GM23338 (cell line): Measurements from ENCODE around the gene OPRD1. TPM values are rescaled to one million over a fixed set of nuclear protein-coding genes. Genes with fewer than 3 reads are reported as not detected.

ENCODE experiments used
- ATAC-seq: fragments of 200-7000 bp; cut with Tn5 transposase; 3 replicates; pipeline ENCODE4 v1.9.1; 2020
- DNase-seq: peaks from one replicate; pipeline ENCODE4 v3.0.0-alpha.2; 2015; ENCODE audit warnings: low spot score
- H2AFZ ChIP-seq: fragments of 200-600 bp; sonication (generic); 2 replicates; pipeline ENCODE4 v1.8.0; 2016; ENCODE audit warnings: antibody characterized with exemption, mild to moderate bottlenecking, moderate library complexity
- H3F3A ChIP-seq: fragments of 200-600 bp; sonication (generic); replicated peaks from 2 replicates; pipeline ENCODE4 v1.8.0; 2017; ENCODE audit warnings: antibody characterized with exemption, mixed run types, low read depth
- H3K27ac ChIP-seq: fragments of 200-600 bp; sonication (generic); 2 replicates; pipeline ENCODE4 v1.6.1; 2016; ENCODE audit warnings: low read depth
- H3K27me3 ChIP-seq: fragments of 200-600 bp; sonication (generic); 2 replicates; pipeline ENCODE4 v1.8.0; 2016; ENCODE audit warnings: mild to moderate bottlenecking, mixed run types, moderate library complexity; ENCODE audit not compliant: insufficient read depth
- H3K36me3 ChIP-seq: fragments of 200-600 bp; sonication (generic); 2 replicates; pipeline ENCODE4 v1.8.0; 2016; ENCODE audit warnings: mild to moderate bottlenecking; ENCODE audit not compliant: insufficient read depth
- H3K4me1 ChIP-seq: fragments of 200-600 bp; sonication (generic); 2 replicates; pipeline ENCODE4 v1.8.0; 2016; ENCODE audit warnings: mild to moderate bottlenecking, moderate library complexity; ENCODE audit not compliant: insufficient read depth
- H3K4me2 ChIP-seq: fragments of 200-600 bp; sonication (generic); 2 replicates; pipeline ENCODE4 v1.7.1; 2017; ENCODE audit warnings: mixed run types
- H3K4me3 ChIP-seq: fragments of 200-600 bp; sonication (generic); 2 replicates; pipeline ENCODE4 v1.6.1; 2016; ENCODE audit warnings: mixed run types
- H3K79me2 ChIP-seq: fragments of 200-600 bp; sonication (generic); replicated peaks from 2 replicates; pipeline ENCODE4 v1.8.0; 2017; ENCODE audit warnings: mild to moderate bottlenecking; ENCODE audit not compliant: insufficient read depth
- H3K9me2 ChIP-seq: fragments of 200-600 bp; sonication (generic); 2 replicates; pipeline ENCODE4 v1.8.0; 2017; ENCODE audit not compliant: insufficient read depth
- H4K20me1 ChIP-seq: fragments of 200-600 bp; sonication (generic); replicated peaks from 2 replicates; pipeline ENCODE4 v1.8.0; 2017; ENCODE audit warnings: mild to moderate bottlenecking; ENCODE audit not compliant: insufficient read depth
- H3K27ac Mint-ChIP-seq: 2 replicates; pipeline ENCODE4 v1.8.0; 2020; ENCODE audit warnings: inconsistent platforms, mild to moderate bottlenecking, moderate library complexity, mixed read lengths
- H3K27me3 Mint-ChIP-seq: 3 replicates; pipeline ENCODE4 v1.8.0; 2022; ENCODE audit warnings: low read depth, mild to moderate bottlenecking, moderate library complexity, mixed read lengths, inconsistent platforms; ENCODE audit not compliant: insufficient read depth, poor library complexity
- H3K36me3 Mint-ChIP-seq: 3 replicates; pipeline ENCODE4 v1.8.0; 2021; ENCODE audit warnings: low read depth, mild to moderate bottlenecking, inconsistent platforms, moderate library complexity, mixed read lengths
- H3K4me1 Mint-ChIP-seq: 3 replicates; pipeline ENCODE4 v1.8.0; 2020; ENCODE audit warnings: mild to moderate bottlenecking, inconsistent platforms, mixed read lengths
- H3K4me3 Mint-ChIP-seq: 3 replicates; pipeline ENCODE4 v1.8.0; 2021; ENCODE audit warnings: moderate library complexity, mild to moderate bottlenecking, inconsistent platforms, mixed read lengths
- H3K9me3 Mint-ChIP-seq: 3 replicates; pipeline ENCODE4 v1.8.0; 2020; ENCODE audit warnings: moderate library complexity, mild to moderate bottlenecking, inconsistent platforms, mixed read lengths
- CREB1 ChIP-seq: fragments of 250-450 bp; sonication (Bioruptor Pico); IDR thresholded peaks from 2 replicates; pipeline ENCODE4 v1.5.0; 2020; ENCODE audit warnings: low read depth, mild to moderate bottlenecking, moderate library complexity
- EZH2 ChIP-seq: fragments of 200-600 bp; sonication (generic); IDR thresholded peaks from one replicate; pipeline ENCODE4 v1.8.0; 2017; ENCODE audit warnings: antibody characterized with exemption, mild to moderate bottlenecking, low read depth; ENCODE audit not compliant: unreplicated experiment
- EZH2phosphoT487 ChIP-seq: fragments of 200-600 bp; sonication (generic); IDR thresholded peaks from one replicate; pipeline ENCODE4 v1.8.1; 2018; ENCODE audit warnings: antibody characterized with exemption; ENCODE audit not compliant: unreplicated experiment
- NANOG ChIP-seq: IDR thresholded peaks from 2 replicates; pipeline ENCODE4 v1.6.1; 2016; ENCODE audit warnings: antibody characterized with exemption, borderline replicate concordance
- POLR2AphosphoS5 ChIP-seq: IDR thresholded peaks from 2 replicates; pipeline ENCODE4 v1.6.1; 2016; ENCODE audit warnings: antibody characterized with exemption, low read depth
- ZNF331 ChIP-seq: fragments of 250-450 bp; sonication (Bioruptor Pico); IDR thresholded peaks from 2 replicates; pipeline ENCODE4 v1.5.0; 2020; ENCODE audit warnings: low read depth, mild to moderate bottlenecking, moderate library complexity
- polyA plus RNA-seq: library from polyadenylated mRNA; unstranded; fragments of >200 nt; fragmentation: Nextera tagmentation; extraction: Ambion mirVana; gene quantifications from 2 replicates; pipeline ENCODE4 v1.2.1, GENCODE V29; 2016
- total RNA-seq: library from RNA; depleted of rRNA; stranded (reverse); fragments of >200 nt; shearing (Covaris generic); gene quantifications from 2 replicates; pipeline ENCODE4 v1.2.3, GENCODE V29; 2014
- TF ChIP-seq, protein P1 (sequence below): IDR thresholded peaks from one replicate; pipeline ENCODE4 v1.6.1; 2018; ENCODE audit warnings: antibody characterized with exemption; ENCODE audit not compliant: unreplicated experiment
- TF ChIP-seq, protein P2 (sequence below): fragments of 250-450 bp; sonication (Bioruptor Pico); IDR thresholded peaks from 2 replicates; pipeline ENCODE4 v1.5.0; 2020; ENCODE audit warnings: mild to moderate bottlenecking, moderate library complexity

OPRD1 gene
- total and polyA plus RNA-seq, 2 experiments from 2014 or later, result 0.55 to 2.3 TPM

DNA sequence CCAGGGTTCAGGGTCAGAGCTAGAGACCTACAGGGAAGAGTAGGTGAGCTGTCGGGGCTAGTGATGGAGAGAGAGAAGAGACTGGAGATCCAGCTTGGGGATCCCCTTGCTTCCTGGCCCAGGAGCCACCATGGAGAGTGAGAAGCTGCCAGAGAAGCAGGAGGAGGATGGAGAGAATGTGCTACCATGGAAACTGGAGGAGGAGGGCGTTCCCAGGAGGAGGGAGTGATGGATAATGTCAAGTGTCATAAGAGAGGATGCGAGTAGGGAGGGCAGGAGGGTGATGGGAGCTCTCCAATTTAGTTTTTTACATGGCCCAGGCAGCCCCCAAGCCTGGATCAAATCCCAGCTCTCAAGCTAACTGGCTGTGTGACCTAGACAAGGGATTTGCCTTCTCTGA, 55.9 kb downstream of the OPRD1 start:
- Mint-ChIP-seq H3K36me3 (no peaks in the 10 kb centered on the region), H3K27ac (no peak overlapping the region), H3K4me3 (no peak overlapping the region; the same call in 2 of the 3 replicates), H3K4me1 (peaks cover 4% of the 10 kb centered on the region; the same call in 2 of the 3 replicates), H3K27me3 (peaks cover 10% of the 10 kb centered on the region), H3K9me3 (no peaks in the 10 kb centered on the region; the same call in 2 of the 3 replicates)
- H3K27me3 ChIP-seq, result no peaks in the 10 kb centered on the region
- no peaks in the 10 kb centered on the region for H3K9me2 ChIP-seq
- no peak overlapping the region for H2AFZ ChIP-seq
- no peaks in the 10 kb centered on the region; the same call in 1 of the 2 replicates for H3K36me3 ChIP-seq
- H3K4me3 ChIP-seq, result no peak overlapping the region
- H3F3A ChIP-seq, result no peaks in the 10 kb centered on the region
- H3K79me2 ChIP-seq, result no peaks in the 10 kb centered on the region
- H3K4me2 ChIP-seq, result no peak overlapping the region
- DNase-seq (no peak), ATAC-seq (no peak)
- H4K20me1 ChIP-seq, result no peaks in the 10 kb centered on the region
- no peak overlapping the region for H3K27ac ChIP-seq
- H3K4me1 ChIP-seq, result no peaks in the 10 kb centered on the region
- TF ChIP-seq ZNF331 (CRISPR knock-in tag) (no peak), CREB1 (CRISPR knock-in tag) (no peak), POLR2AphosphoS5 (no peak), NANOG (no peak), EZH2phosphoT487 (no peak), EZH2 (no peak)
- TF ChIP-seq, protein P1, sequence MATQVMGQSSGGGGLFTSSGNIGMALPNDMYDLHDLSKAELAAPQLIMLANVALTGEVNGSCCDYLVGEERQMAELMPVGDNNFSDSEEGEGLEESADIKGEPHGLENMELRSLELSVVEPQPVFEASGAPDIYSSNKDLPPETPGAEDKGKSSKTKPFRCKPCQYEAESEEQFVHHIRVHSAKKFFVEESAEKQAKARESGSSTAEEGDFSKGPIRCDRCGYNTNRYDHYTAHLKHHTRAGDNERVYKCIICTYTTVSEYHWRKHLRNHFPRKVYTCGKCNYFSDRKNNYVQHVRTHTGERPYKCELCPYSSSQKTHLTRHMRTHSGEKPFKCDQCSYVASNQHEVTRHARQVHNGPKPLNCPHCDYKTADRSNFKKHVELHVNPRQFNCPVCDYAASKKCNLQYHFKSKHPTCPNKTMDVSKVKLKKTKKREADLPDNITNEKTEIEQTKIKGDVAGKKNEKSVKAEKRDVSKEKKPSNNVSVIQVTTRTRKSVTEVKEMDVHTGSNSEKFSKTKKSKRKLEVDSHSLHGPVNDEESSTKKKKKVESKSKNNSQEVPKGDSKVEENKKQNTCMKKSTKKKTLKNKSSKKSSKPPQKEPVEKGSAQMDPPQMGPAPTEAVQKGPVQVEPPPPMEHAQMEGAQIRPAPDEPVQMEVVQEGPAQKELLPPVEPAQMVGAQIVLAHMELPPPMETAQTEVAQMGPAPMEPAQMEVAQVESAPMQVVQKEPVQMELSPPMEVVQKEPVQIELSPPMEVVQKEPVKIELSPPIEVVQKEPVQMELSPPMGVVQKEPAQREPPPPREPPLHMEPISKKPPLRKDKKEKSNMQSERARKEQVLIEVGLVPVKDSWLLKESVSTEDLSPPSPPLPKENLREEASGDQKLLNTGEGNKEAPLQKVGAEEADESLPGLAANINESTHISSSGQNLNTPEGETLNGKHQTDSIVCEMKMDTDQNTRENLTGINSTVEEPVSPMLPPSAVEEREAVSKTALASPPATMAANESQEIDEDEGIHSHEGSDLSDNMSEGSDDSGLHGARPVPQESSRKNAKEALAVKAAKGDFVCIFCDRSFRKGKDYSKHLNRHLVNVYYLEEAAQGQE, result no peak

DNA sequence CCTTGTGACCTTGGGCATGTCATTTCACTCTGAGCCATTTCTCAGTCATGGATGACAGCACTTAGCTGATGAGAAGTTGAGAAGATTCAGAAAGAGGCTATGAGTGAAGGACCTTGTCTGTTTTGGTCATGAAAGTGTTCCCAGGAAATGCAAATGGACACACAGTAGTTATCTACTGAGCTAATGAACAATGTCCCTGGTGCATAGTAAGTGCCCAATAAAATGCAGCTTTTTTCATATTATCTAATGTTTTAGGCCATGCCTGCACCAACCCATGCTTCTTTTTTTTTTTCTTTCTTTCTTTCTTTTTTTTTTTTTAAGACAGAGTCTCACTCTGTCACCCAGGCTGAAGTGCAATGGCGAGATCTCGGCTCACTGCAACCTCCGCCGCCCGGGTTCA, 58.0 kb downstream of the OPRD1 start:
- H3K4me1 Mint-ChIP-seq, result peaks cover 3% of the 10 kb centered on the region; the same call in 2 of the 3 replicates
- Histone ChIP-seq H3K27ac (no peak overlapping the region), H3K4me2 (no peak overlapping the region), H3K27me3 (no peaks in the 10 kb centered on the region), H3K4me3 (no peak overlapping the region), H4K20me1 (no peaks in the 10 kb centered on the region), H3K4me1 (no peaks in the 10 kb centered on the region), H3K9me2 (no peaks in the 10 kb centered on the region), H3K79me2 (no peaks in the 10 kb centered on the region), H3K36me3 (no peaks in the 10 kb centered on the region; the same call in 1 of the 2 replicates), H3F3A (no peaks in the 10 kb centered on the region), H2AFZ (no peak overlapping the region)
- H3K9me3 Mint-ChIP-seq, result no peaks in the 10 kb centered on the region; the same call in 2 of the 3 replicates
- H3K27me3 Mint-ChIP-seq, result peaks cover 10% of the 10 kb centered on the region
- no peak for ATAC-seq
- no peak overlapping the region for H3K27ac Mint-ChIP-seq
- TF ChIP-seq, protein P2, sequence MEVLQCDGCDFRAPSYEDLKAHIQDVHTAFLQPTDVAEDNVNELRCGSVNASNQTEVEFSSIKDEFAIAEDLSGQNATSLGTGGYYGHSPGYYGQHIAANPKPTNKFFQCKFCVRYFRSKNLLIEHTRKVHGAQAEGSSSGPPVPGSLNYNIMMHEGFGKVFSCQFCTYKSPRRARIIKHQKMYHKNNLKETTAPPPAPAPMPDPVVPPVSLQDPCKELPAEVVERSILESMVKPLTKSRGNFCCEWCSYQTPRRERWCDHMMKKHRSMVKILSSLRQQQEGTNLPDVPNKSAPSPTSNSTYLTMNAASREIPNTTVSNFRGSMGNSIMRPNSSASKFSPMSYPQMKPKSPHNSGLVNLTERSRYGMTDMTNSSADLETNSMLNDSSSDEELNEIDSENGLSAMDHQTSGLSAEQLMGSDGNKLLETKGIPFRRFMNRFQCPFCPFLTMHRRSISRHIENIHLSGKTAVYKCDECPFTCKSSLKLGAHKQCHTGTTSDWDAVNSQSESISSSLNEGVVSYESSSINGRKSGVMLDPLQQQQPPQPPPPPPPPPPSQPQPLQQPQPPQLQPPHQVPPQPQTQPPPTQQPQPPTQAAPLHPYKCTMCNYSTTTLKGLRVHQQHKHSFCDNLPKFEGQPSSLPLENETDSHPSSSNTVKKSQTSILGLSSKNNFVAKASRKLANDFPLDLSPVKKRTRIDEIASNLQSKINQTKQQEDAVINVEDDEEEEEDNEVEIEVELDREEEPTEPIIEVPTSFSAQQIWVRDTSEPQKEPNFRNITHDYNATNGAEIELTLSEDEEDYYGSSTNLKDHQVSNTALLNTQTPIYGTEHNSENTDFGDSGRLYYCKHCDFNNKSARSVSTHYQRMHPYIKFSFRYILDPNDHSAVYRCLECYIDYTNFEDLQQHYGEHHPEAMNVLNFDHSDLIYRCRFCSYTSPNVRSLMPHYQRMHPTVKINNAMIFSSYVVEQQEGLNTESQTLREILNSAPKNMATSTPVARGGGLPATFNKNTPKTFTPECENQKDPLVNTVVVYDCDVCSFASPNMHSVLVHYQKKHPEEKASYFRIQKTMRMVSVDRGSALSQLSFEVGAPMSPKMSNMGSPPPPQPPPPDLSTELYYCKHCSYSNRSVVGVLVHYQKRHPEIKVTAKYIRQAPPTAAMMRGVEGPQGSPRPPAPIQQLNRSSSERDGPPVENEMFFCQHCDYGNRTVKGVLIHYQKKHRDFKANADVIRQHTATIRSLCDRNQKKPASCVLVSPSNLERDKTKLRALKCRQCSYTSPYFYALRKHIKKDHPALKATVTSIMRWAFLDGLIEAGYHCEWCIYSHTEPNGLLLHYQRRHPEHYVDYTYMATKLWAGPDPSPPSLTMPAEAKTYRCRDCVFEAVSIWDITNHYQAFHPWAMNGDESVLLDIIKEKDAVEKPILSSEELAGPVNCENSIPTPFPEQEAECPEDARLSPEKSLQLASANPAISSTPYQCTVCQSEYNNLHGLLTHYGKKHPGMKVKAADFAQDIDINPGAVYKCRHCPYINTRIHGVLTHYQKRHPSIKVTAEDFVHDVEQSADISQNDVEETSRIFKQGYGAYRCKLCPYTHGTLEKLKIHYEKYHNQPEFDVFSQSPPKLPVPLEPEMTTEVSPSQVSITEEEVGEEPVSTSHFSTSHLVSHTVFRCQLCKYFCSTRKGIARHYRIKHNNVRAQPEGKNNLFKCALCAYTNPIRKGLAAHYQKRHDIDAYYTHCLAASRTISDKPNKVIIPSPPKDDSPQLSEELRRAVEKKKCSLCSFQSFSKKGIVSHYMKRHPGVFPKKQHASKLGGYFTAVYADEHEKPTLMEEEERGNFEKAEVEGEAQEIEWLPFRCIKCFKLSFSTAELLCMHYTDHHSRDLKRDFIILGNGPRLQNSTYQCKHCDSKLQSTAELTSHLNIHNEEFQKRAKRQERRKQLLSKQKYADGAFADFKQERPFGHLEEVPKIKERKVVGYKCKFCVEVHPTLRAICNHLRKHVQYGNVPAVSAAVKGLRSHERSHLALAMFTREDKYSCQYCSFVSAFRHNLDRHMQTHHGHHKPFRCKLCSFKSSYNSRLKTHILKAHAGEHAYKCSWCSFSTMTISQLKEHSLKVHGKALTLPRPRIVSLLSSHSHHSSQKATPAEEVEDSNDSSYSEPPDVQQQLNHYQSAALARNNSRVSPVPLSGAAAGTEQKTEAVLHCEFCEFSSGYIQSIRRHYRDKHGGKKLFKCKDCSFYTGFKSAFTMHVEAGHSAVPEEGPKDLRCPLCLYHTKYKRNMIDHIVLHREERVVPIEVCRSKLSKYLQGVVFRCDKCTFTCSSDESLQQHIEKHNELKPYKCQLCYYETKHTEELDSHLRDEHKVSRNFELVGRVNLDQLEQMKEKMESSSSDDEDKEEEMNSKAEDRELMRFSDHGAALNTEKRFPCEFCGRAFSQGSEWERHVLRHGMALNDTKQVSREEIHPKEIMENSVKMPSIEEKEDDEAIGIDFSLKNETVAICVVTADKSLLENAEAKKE (CRISPR knock-in tag), result no peak
- H3K4me3 Mint-ChIP-seq, result no peak overlapping the region
- DNase-seq, result no peak
- H3K36me3 Mint-ChIP-seq, result no peaks in the 10 kb centered on the region; the same call in 2 of the 3 replicates
